Retinal pigment epithelial cell (primary cell): ENCODE data around the gene GP1BB.

Experiments
- DNase-seq: peaks from one replicate; pipeline ENCODE4 v3.0.0-alpha.2; 2010; ENCODE audit warnings: low read depth
- H3K4me3 ChIP-seq: 2 replicates; pipeline ENCODE4 v1.5.1; 2011; ENCODE audit warnings: mild to moderate bottlenecking, low read length, control low read depth, moderate library complexity
- CTCF ChIP-seq: conservative IDR thresholded peaks from 2 replicates; pipeline ENCODE4 v1.5.1; 2011; ENCODE audit warnings: low read depth, low read length, control low read depth, inconsistent platforms

The GP1BB gene

DNA sequence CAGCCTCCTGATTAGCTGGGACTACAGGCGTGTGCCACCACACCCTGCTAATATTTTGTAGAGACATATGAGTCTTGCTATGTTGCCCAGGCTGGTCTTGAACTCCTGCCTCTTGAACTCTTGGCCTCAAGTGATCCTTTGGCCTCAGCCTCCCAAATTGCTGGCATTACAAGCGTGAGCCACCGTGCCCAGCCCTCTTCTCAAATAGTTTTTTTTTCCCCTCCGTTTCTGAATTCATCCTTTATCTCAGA is 49.0 kb downstream of the GP1BB start:
- DNase-seq: no peak
- no peak for TF ChIP-seq CTCF
- no peak overlapping the region for H3K4me3 ChIP-seq

GRCh38 chr22:19772673-19773469 is 49.5 kb downstream of the GP1BB start:
- TF ChIP-seq CTCF: no peak
- no peak for DNase-seq
- H3K4me3 ChIP-seq: no peak overlapping the region

GRCh38 chr22:19773470-19774040 is 50.2 kb downstream of the GP1BB start:
- H3K4me3 ChIP-seq: no peak overlapping the region
- TF ChIP-seq CTCF: no peak
- DNase-seq: no peak
